Hepatocyte (in vitro differentiated cells): ENCODE data around the gene CORO2A.

Source experiments
- EZH2 ChIP-seq: fragments of 200-600 bp; sonication (generic); IDR thresholded peaks from 2 replicates; pipeline ENCODE4 v1.6.1; 2016; ENCODE audit warnings: antibody characterized with exemption, mild to moderate bottlenecking, borderline replicate concordance
- EZH2phosphoT487 ChIP-seq: fragments of 200-600 bp; sonication (generic); IDR thresholded peaks from one replicate; pipeline ENCODE4 v1.6.1; 2018; ENCODE audit warnings: antibody characterized with exemption, mild to moderate bottlenecking, low read depth, moderate library complexity; ENCODE audit not compliant: unreplicated experiment, severe bottlenecking
- TF ChIP-seq, protein P1 (sequence below): fragments of 200-600 bp; sonication (generic); IDR thresholded peaks from 2 replicates; pipeline ENCODE4 v1.5.1; 2016; ENCODE audit warnings: antibody characterized with exemption, mild to moderate bottlenecking; ENCODE audit not compliant: poor library complexity

DNA sequence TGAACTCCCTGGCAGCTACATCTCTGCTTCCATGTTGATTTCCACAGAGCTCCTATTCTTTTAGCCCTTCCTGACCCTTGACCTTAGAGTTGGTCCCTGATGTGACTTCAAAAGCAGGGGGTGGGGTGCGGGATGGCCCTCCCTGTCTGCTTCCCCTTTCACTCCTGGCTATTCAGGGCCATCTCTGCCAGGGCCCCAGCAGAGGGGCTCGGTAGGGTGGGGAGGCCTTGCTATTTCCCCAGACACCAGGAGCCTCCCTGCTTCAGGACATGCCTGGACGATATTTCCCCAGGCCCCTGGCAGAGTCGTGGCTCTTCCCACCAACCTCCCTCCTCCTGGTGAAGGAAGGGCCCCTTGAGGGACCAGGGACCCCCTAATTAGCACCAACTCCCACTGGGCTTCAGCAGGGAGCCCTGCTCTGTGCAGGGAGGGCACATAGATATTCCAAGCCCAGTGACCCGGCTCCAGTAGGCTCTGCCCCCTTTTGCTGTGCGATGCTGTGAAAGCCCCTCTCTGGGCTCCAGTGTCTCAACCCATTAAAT, 17.3 kb downstream of the CORO2A start:
- TF ChIP-seq, protein P1, sequence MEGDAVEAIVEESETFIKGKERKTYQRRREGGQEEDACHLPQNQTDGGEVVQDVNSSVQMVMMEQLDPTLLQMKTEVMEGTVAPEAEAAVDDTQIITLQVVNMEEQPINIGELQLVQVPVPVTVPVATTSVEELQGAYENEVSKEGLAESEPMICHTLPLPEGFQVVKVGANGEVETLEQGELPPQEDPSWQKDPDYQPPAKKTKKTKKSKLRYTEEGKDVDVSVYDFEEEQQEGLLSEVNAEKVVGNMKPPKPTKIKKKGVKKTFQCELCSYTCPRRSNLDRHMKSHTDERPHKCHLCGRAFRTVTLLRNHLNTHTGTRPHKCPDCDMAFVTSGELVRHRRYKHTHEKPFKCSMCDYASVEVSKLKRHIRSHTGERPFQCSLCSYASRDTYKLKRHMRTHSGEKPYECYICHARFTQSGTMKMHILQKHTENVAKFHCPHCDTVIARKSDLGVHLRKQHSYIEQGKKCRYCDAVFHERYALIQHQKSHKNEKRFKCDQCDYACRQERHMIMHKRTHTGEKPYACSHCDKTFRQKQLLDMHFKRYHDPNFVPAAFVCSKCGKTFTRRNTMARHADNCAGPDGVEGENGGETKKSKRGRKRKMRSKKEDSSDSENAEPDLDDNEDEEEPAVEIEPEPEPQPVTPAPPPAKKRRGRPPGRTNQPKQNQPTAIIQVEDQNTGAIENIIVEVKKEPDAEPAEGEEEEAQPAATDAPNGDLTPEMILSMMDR: no peak
- TF ChIP-seq EZH2 (no peak), EZH2phosphoT487 (no peak)
